GM19099 (cell line): ENCODE data around the gene RPP14.
A peak's percentile ranks its signal among the peaks of the same experiment; 100 is the strongest.

Experiments
- POLR2A ChIP-seq: IDR thresholded peaks from 3 replicates; pipeline ENCODE4 v1.6.1; 2011; ENCODE audit warnings: low read depth; ENCODE audit not compliant: insufficient read length; ENCODE audit errors: extremely low read depth

RPP14 gene

GRCh38 chr3:58324391-58325390 is 18.6 kb downstream of the RPP14 start:
- no peak for TF ChIP-seq POLR2A

- no peak for TF ChIP-seq POLR2A
Observed at GRCh38 chr3:58325525-58325992, 19.5 kb downstream of the RPP14 start.

- TF ChIP-seq POLR2A, result no peak
Observed at GRCh38 chr3:58326267-58326900, 20.3 kb downstream of the RPP14 start.

- TF ChIP-seq POLR2A, result no peak
Observed at GRCh38 chr3:58329150-58329921, 23.3 kb downstream of the RPP14 start.

GRCh38 chr3:58329922-58330413 is 23.9 kb downstream of the RPP14 start:
- TF ChIP-seq POLR2A, result no peak

- no peak for TF ChIP-seq POLR2A
Observed at GRCh38 chr3:58331593-58332152, 25.6 kb downstream of the RPP14 start.

- peak; percentile 30 for TF ChIP-seq POLR2A
Observed at GRCh38 chr3:58332575-58333188, 26.6 kb downstream of the RPP14 start, which contains the start of gene PXK. TSS of gene PXK (plus strand) at chr3:58332892. CDS start at chr3:58332989, 97 bp downstream.

- TF ChIP-seq POLR2A, result no peak
Observed at GRCh38 chr3:58333206-58334012, 27.4 kb downstream of the RPP14 start.

- no peak for TF ChIP-seq POLR2A
Observed at GRCh38 chr3:58334013-58334321, 27.9 kb downstream of the RPP14 start.

GRCh38 chr3:58334506-58334884 is 28.4 kb downstream of the RPP14 start:
- TF ChIP-seq POLR2A, result no peak

- no peak for TF ChIP-seq POLR2A
Observed at GRCh38 chr3:58335652-58335947, 29.6 kb downstream of the RPP14 start.

- no peak for TF ChIP-seq POLR2A
Observed at GRCh38 chr3:58336135-58336882, 30.3 kb downstream of the RPP14 start.

- TF ChIP-seq POLR2A, result no peak
Observed at GRCh38 chr3:58337190-58337589, 31.1 kb downstream of the RPP14 start.
